LNCAP (cell line): ENCODE results near the gene CYBB.

Source experiments
- CTCF ChIP-seq: fragments of 450-650 bp; IDR thresholded peaks from 2 replicates; pipeline ENCODE4 v1.5.1; 2017; ENCODE audit warnings: mild to moderate bottlenecking

The CYBB gene

GRCh38 chrX:37809970-37810369 is 30.1 kb downstream of the CYBB start:
- TF ChIP-seq CTCF, result no peak

GRCh38 chrX:37812110-37812509 is 32.3 kb downstream of the CYBB start:
- no peak for TF ChIP-seq CTCF

GRCh38 chrX:37813570-37813969 is 33.7 kb downstream of the CYBB start:
- no peak for TF ChIP-seq CTCF

- TF ChIP-seq CTCF, result no peak
Measured at GRCh38 chrX:37815366-37815765, 35.5 kb downstream of the CYBB start.

GRCh38 chrX:37816766-37817165 is 36.9 kb downstream of the CYBB start:
- TF ChIP-seq CTCF, result no peak

- no peak for TF ChIP-seq CTCF
Measured at GRCh38 chrX:37817176-37817575, 37.3 kb downstream of the CYBB start.

- no peak for TF ChIP-seq CTCF
Measured at GRCh38 chrX:37817579-37817978, 37.7 kb downstream of the CYBB start.

GRCh38 chrX:37818031-37818430 is 38.2 kb downstream of the CYBB start:
- no peak for TF ChIP-seq CTCF
